Gastroesophageal sphincter (tissue), 4 donors: ENCODE results near the gene RIPOR2. TPM values are rescaled to one million over a fixed set of nuclear protein-coding genes. Genes with fewer than 3 reads are reported as not detected.
A peak's percentile ranks its signal among the peaks of the same experiment; 100 is the strongest.
"Not testable (repeated sequence)": the region's sequence is repeated elsewhere in the genome, so short reads cannot be mapped to it uniquely, and the experiment has no call there.

Experiments used
- ATAC-seq: fragments of 150-250 bp; one replicate; pipeline ENCODE4 v1.9.1; 2016; ENCODE audit warnings: mild to moderate bottlenecking, moderate library complexity
- H3K27ac ChIP-seq, 4 donors: fragments of 200-600 bp; sonication (generic) in 3 of 4; 1 replicate in 3 of 4; 2 replicates in 1 of 4; pipeline ENCODE4 v1.5.1; 2016 to 2019
- H3K27me3 ChIP-seq: fragments of 200-600 bp; sonication (generic); one replicate; pipeline ENCODE4 v1.5.1; 2019
- H3K36me3 ChIP-seq, 2 donors: fragments of 200-600 bp; sonication (generic); one replicate each; pipeline ENCODE4 v1.5.1; 2019; ENCODE audit warnings: control low read depth in 1 of 2
- H3K4me1 ChIP-seq, 3 donors: fragments of 200-600 bp; sonication (generic); 1 replicate in 2 of 3; 2 replicates in 1 of 3; pipeline ENCODE4 v1.5.1; 2016 to 2019; ENCODE audit warnings: control low read depth in 2 of 3
- H3K4me3 ChIP-seq, 2 donors: fragments of 200-600 bp; sonication (generic); one replicate each; pipeline ENCODE4 v1.5.1; 2019; ENCODE audit warnings: mild to moderate bottlenecking in 1 of 2, moderate library complexity in 1 of 2
- H3K9me3 ChIP-seq, 3 donors: fragments of 200-600 bp; sonication (generic); one replicate each; pipeline ENCODE4 v1.5.1; 2017 to 2019; ENCODE audit warnings: control low read depth in 2 of 3
- CTCF ChIP-seq, 4 experiments: fragments of 200-600 bp in 2 of 4; fragments of 450-650 bp in 2 of 4; sonication (generic) in 1 of 4; IDR thresholded peaks; one replicate each; pipeline ENCODE4 v1.5.1; 2017 to 2019; ENCODE audit warnings: antibody characterized with exemption in 4 of 4, mild to moderate bottlenecking in 2 of 4, moderate library complexity in 2 of 4
- EP300 ChIP-seq: sonication (generic); formaldehyde crosslinking; IDR thresholded peaks from one replicate; pipeline ENCODE4 v1.6.1; 2017; ENCODE audit warnings: antibody characterized with exemption, mild to moderate bottlenecking
- POLR2A ChIP-seq, 2 donors: fragments of 450-650 bp; IDR thresholded peaks; one replicate each; pipeline ENCODE4 v1.6.1; 2017; ENCODE audit warnings: antibody characterized with exemption in 2 of 2, mild to moderate bottlenecking in 2 of 2, moderate library complexity in 1 of 2
- POLR2AphosphoS5 ChIP-seq: sonication (generic); formaldehyde crosslinking; IDR thresholded peaks from one replicate; pipeline ENCODE4 v1.6.1; 2017; ENCODE audit warnings: antibody characterized with exemption
- WGBS, 2 donors: methylation state at CpG; one replicate each; pipeline ENCODE4 v1.1.5; 2018; ENCODE audit warnings: low coverage in 1 of 2; 5-methylcytosine and 5-hydroxymethylcytosine counted together
- total RNA-seq, 4 donors: library from RNA; depleted of rRNA; stranded (reverse); fragments of >200 nt; gene quantifications; one replicate each; pipeline ENCODE4 v1.1.0, GENCODE V29; 2016

RIPOR2 gene
- total RNA-seq, 4 donors from 2014 or later = 1.7 to 14.9 (median 4.2) TPM

- WGBS, 2 donors = 73 to 87% methylated on average over 2 to 4 of the region's 5 CpGs
- no peak for ATAC-seq
- no peak overlapping the region for H3K27ac ChIP-seq
- H3K9me3 ChIP-seq = no peaks in the 10 kb centered on the region
- peaks cover 0 to 32% (median 12%) of the 10 kb centered on the region in 3 donors for H3K4me1 ChIP-seq
- H3K4me3 ChIP-seq = no peak overlapping the region
- TF ChIP-seq EP300 (no peak), CTCF (IDR thresholded peaks at IDR 0.05) (no peak), POLR2AphosphoS5 (no peak), POLR2A (IDR thresholded peaks at IDR 0.05) (no peak)
- no peaks in the 10 kb centered on the region for H3K36me3 ChIP-seq
- peaks cover 50% of the 10 kb centered on the region for H3K27me3 ChIP-seq
Measured at GRCh38 chr6:24915641-24916040, 20.1 kb downstream of the RIPOR2 start.

DNA sequence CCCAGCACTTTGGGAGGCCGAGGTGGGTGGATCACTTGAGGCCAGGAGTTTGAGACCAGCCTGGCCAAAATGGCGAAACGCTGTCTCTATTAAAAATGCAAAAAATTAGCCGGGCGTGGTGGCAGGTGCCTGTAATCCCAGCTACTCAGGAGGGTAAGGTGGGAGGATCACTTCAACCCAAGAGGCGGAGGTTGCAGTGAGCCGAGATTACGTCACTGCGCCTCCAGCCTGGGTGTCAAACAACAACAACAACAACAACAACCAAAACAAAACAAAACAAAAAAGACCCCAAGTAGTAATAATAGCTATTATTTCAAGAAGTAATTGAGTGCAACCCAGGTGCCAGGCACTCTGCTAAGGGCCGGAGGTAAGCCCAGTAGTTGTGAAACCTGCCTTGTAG is 21.7 kb downstream of the RIPOR2 start:
- not testable (repeated sequence) for H3K4me3 ChIP-seq, H3K9me3 ChIP-seq, H3K27ac ChIP-seq, ATAC-seq, H3K36me3 ChIP-seq
- H3K4me1 ChIP-seq = peaks cover 0 to 34% (median 7%) of the 10 kb centered on the region in 3 donors
- peaks cover 55% of the 10 kb centered on the region for H3K27me3 ChIP-seq
- WGBS, 2 donors = 97% methylated on average over 9 of the region's 10 CpGs; no CpG with 5 or more reads in 1 of the 2 donors

DNA sequence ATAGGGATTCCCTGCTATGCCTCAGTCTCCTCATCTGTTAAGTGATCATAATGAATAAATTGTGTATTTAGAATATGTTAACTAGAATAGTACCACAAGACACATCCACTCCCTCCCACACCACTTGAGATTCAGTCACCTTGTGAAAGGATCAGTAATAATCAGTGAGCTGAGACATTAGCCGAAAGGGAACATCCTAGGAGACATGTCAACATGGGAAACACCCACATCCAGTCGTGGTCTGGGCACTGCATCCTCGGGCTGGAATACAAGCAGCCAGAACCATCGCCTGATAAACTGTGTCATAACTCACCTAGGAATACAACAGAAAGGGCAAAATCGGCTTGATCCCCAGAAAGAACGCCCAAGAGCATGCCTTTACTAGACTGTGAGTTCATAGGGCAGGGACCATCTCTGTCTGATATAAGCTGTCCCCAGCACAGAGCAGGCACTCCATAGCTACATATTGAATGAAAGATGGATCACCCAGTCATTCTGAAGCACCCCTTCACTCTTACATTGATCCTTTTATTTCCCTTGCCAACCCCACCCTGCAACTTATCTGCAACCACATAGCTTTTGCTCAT is 23.9 kb downstream of the RIPOR2 start:
- peaks cover 55% of the 10 kb centered on the region for H3K27me3 ChIP-seq
- H3K4me3 ChIP-seq = peak overlapping the region in 1 of 2 donors; percentile 62
- ATAC-seq = no peak
- H3K36me3 ChIP-seq = no peaks in the 10 kb centered on the region
- H3K4me1 ChIP-seq = peaks cover 0 to 37% (median 6%) of the 10 kb centered on the region in 3 donors
- no peaks in the 10 kb centered on the region for H3K9me3 ChIP-seq
- 67 to 78% methylated on average over 5 to 6 of the region's 6 CpGs for WGBS, 2 donors
- no peak overlapping the region for H3K27ac ChIP-seq
- no peak for TF ChIP-seq CTCF (IDR thresholded peaks at IDR 0.05)
- TF ChIP-seq EP300 = no peak
- TF ChIP-seq POLR2A (IDR thresholded peaks at IDR 0.05) = no peak
- TF ChIP-seq POLR2AphosphoS5 = no peak

GRCh38 chr6:24910961-24911725 is 24.6 kb downstream of the RIPOR2 start:
- peak; percentile 65 for ATAC-seq
- 0 to 10% methylated on average over 2 to 9 of the region's 56 CpGs for WGBS, 2 donors
- no peak for TF ChIP-seq POLR2A (IDR thresholded peaks at IDR 0.05)
- TF ChIP-seq EP300 = no peak
- no peak for TF ChIP-seq CTCF (IDR thresholded peaks at IDR 0.05)
- no peak for TF ChIP-seq POLR2AphosphoS5

GRCh38 chr6:24910331-24910960 is 25.3 kb downstream of the RIPOR2 start:
- H3K27ac ChIP-seq = peak overlapping the region in 3 of 4 donors; percentile 55 to 68 (median 62)

More at GRCh38 chr6:24910961-24911725, 24.6 kb downstream of the RIPOR2 start:
- Histone ChIP-seq H3K9me3 (no peaks in the 10 kb centered on the region), H3K27ac (peak overlapping the region in 3 of 4 donors; percentile 55 to 68 (median 62)), H3K4me3 (peak overlapping the region; percentile 12 to 62), H3K36me3 (no peaks in the 10 kb centered on the region), H3K27me3 (peaks cover 55% of the 10 kb centered on the region), H3K4me1 (peaks cover 0 to 37% (median 6%) of the 10 kb centered on the region in 3 donors)

More at GRCh38 chr6:24910331-24910960, 25.3 kb downstream of the RIPOR2 start:
- Histone ChIP-seq H3K9me3 (no peaks in the 10 kb centered on the region), H3K36me3 (no peaks in the 10 kb centered on the region), H3K4me1 (peaks cover 0 to 37% (median 6%) of the 10 kb centered on the region in 3 donors), H3K4me3 (peak overlapping the region; percentile 12 to 62), H3K27me3 (peaks cover 48% of the 10 kb centered on the region)
- ATAC-seq = peak; percentile 17
- TF ChIP-seq POLR2AphosphoS5 (no peak), CTCF (IDR thresholded peaks at IDR 0.05) (peak in 1 of 4 experiments; percentile 16), EP300 (no peak)
- 0% methylated on average over 6 of the region's 33 CpGs; no CpG with 5 or more reads in 1 of the 2 donors for WGBS, 2 donors
